Stomach smooth muscle (tissue), 2 donors: ENCODE measurements around the gene ASPHD2.
A peak's percentile ranks its signal among the peaks of the same experiment; 100 is the strongest.

Experiments used
- H3K27ac ChIP-seq: one replicate; pipeline ENCODE4 v1.7.0; 2013; ENCODE audit warnings: mild to moderate bottlenecking, low read length, inconsistent platforms
- H3K27me3 ChIP-seq, 2 donors: one replicate each; pipeline ENCODE4 v1.7.0; 2013; ENCODE audit warnings: low read length in 2 of 2; ENCODE audit not compliant: insufficient read depth in 2 of 2, control insufficient read depth in 1 of 2
- H3K36me3 ChIP-seq, 2 donors: one replicate each; pipeline ENCODE4 v1.7.0; 2013; ENCODE audit warnings: low read length in 2 of 2; ENCODE audit not compliant: control insufficient read depth in 2 of 2, insufficient read depth in 2 of 2
- H3K4me1 ChIP-seq: one replicate; pipeline ENCODE4 v1.7.0; 2013; ENCODE audit warnings: low read length; ENCODE audit not compliant: control insufficient read depth, insufficient read depth
- H3K4me3 ChIP-seq, 2 donors: one replicate each; pipeline ENCODE4 v1.7.0; 2013; ENCODE audit warnings: low read length in 2 of 2
- H3K9ac ChIP-seq, 2 donors: one replicate each; pipeline ENCODE4 v1.7.0; 2013; ENCODE audit warnings: low read length in 2 of 2, mild to moderate bottlenecking in 1 of 2
- H3K9me3 ChIP-seq, 2 donors: one replicate each; pipeline ENCODE4 v1.7.0; 2013; ENCODE audit warnings: low read length in 2 of 2; ENCODE audit not compliant: control insufficient read depth in 2 of 2
- donor health status: healthy.
- donor health status: Pancreatic carcinoma.

ASPHD2 gene

DNA sequence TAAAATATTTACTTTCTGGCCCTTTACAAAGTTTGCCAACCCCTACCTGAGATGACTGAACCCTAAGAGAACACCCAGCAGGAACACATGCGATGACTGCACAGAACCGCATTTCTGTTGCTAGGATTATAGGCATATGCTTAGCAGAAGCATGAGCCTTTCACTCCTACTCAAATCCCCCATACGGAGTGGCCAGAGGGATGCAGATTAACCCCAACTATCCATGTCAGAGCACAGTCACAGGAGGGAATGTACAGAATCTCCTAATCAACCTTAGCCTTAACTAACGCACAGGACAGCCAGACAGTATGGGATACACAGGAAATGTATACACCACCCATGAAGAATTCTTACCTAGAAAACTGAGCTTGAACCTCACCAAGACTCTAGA, 48.3 kb downstream of the ASPHD2 start:
- no peak overlapping the region for H3K9ac ChIP-seq
- no peak overlapping the region for H3K4me3 ChIP-seq
- H3K27me3 ChIP-seq = no peaks in the 10 kb centered on the region
- H3K9me3 ChIP-seq = no peaks in the 10 kb centered on the region
- peaks cover 13% of the 10 kb centered on the region for H3K4me1 ChIP-seq
- no peak overlapping the region for H3K27ac ChIP-seq
- peaks cover 26 to 37% of the 10 kb centered on the region in 2 donors for H3K36me3 ChIP-seq

DNA sequence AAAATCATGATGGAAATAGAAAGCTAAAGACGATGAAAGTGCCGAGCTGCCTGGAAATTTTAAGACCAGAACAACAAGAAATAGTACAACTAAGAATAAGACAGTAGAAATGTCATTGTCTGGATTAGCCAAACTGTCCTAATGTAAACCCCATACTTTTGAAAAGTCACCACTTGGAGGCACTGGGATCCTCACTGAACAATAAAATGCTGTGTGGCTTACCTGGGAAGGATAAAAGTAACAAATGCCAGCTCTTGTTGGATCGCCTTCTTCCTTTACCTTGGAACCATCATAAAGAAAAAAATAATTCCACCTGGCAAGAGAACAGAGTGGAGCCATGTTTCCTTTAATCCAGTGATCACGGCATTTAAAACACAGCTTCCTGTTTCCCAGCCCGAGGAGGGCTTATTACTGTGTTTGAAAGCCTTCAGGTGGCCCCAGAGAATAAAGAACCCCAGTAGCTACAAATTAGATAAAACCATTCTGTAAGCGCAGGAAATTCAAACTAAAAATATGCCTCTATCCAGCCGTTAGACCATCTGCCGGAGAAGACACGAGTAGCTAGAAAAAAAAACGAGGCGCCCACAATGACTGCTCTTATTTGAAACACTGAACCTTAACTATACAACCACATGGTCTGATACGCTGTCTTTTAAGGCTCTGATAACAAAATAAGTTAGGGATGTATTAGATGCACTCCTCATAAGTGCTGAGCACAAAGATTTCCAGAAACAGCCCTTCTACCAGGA, 50.2 kb downstream of the ASPHD2 start:
- Histone ChIP-seq H3K9me3 (no peaks in the 10 kb centered on the region), H3K27me3 (no peaks in the 10 kb centered on the region), H3K9ac (no peak overlapping the region), H3K4me1 (peaks cover 22% of the 10 kb centered on the region), H3K27ac (no peak overlapping the region), H3K36me3 (peaks cover 17 to 28% of the 10 kb centered on the region in 2 donors), H3K4me3 (no peak overlapping the region)

DNA sequence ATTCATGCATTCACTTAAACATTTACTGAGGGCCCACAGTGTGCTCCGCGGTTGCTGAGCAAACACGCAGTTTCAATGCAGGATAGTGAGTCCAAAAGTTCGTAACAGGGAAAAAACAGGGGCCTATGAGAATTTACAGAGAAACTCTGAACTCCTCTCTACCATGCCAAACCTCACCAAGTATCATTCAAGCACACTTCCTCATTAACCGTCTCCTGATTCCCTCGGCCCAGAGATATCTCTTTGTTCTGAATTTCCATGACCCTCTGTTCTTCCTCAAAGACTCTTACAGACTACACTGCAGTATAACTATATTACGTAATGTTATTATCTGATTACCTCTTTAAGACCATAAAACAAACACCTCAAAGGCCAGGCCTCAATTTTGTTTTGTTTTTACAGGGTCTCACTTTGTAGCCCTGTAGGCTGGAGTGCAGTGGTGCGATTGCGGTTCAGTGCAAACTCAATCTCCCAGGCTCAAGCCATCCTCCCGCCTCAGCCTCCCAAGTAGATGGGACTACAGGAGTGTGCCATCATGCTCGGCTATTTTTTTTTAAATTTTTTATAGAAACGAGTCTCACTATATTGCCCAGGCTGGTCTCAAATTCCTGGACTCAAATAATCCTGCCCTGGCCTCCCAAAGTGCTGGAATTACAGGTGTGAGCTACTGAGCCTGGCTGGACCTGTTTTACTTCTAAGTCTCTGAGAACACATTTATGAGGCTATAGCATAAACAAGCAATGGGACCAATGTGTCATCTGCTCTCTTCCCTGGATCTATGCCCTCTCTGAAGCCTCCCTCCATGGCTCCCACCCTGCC, 50.9 kb downstream of the ASPHD2 start:
- no peak overlapping the region for H3K27ac ChIP-seq
- H3K36me3 ChIP-seq = peaks cover 12 to 24% of the 10 kb centered on the region in 2 donors
- no peak overlapping the region for H3K9ac ChIP-seq
- peak overlapping the region in 1 of 2 donors; percentile 29 for H3K4me3 ChIP-seq
- H3K4me1 ChIP-seq = peaks cover 29% of the 10 kb centered on the region
- no peaks in the 10 kb centered on the region for H3K9me3 ChIP-seq
- H3K27me3 ChIP-seq = no peaks in the 10 kb centered on the region

DNA sequence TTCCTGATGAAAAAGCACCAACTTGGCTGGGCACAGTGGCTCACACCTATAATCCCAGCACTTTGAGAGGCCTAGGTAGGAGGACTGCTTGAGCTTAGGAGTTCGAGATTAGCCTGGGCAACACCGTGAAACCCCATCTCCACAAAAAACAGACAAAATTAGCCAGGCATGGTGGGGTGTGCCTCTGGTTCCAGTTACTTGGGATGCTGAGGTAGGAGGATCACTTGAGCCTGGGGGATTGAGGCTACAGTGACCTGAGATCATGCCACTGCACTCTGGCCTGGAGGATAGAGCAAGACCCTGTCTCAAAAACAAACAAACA, 51.5 kb downstream of the ASPHD2 start:
- H3K27me3 ChIP-seq = no peaks in the 10 kb centered on the region
- H3K4me1 ChIP-seq = peaks cover 33% of the 10 kb centered on the region
- no peak overlapping the region for H3K9ac ChIP-seq
- H3K27ac ChIP-seq = no peak overlapping the region
- H3K36me3 ChIP-seq = peaks cover 12 to 24% of the 10 kb centered on the region in 2 donors
- peak overlapping the region in 1 of 2 donors; percentile 29 for H3K4me3 ChIP-seq
- no peaks in the 10 kb centered on the region for H3K9me3 ChIP-seq

DNA sequence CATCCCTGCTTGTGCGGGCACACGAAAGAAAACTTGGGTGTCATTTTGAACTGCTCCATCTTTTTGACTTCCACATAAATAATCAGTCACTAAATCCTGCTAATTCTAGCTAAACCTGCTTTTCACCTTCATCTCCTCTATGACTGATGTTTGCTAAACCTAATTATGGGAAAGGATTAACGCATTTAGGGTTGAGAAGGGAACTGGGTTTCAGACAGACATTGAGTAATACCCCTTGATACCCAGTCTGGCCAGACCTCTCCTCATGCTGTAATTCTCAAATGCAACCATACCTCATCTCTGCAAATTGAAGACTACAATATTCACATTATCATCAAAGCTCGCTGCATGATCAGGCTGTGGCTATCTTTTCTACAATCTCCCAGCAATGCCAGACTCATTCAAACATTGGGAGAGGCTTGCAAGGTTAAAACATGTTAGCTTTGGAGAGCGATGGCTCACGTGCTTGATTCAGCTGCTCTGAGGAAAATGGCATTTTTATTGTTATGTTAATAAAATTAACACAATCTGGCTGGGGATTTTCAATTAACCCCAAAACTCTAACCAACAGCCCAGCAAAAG, 52.1 kb downstream of the ASPHD2 start:
- no peak overlapping the region for H3K9ac ChIP-seq
- no peak overlapping the region for H3K27ac ChIP-seq
- H3K9me3 ChIP-seq = no peaks in the 10 kb centered on the region
- peaks cover 35% of the 10 kb centered on the region for H3K4me1 ChIP-seq
- H3K36me3 ChIP-seq = peaks cover 12 to 22% of the 10 kb centered on the region in 2 donors
- H3K27me3 ChIP-seq = no peaks in the 10 kb centered on the region
- H3K4me3 ChIP-seq = no peak overlapping the region

DNA sequence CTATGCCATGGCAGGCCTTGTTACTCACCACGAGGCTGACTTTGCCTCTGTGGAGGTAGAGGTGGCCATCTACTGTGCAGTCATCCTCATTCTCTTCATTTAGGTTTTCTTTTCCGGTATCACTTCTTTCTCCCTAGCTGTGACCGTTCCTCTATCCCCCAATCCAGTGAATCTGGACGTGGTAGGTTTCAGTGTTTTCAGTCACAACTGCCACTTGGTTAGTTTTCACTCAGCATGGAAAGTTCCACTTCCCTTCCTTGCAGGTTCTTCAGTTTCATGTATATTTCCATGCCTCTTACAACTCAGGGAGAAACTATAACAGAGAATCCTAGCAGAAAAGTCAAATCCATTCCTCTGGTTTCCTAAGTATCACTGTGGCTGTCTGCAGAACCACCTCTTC, 52.6 kb downstream of the ASPHD2 start:
- no peak overlapping the region for H3K9ac ChIP-seq
- peaks cover 35% of the 10 kb centered on the region for H3K4me1 ChIP-seq
- no peak overlapping the region for H3K27ac ChIP-seq
- H3K4me3 ChIP-seq = no peak overlapping the region
- no peaks in the 10 kb centered on the region for H3K27me3 ChIP-seq
- peaks cover 10 to 19% of the 10 kb centered on the region in 2 donors for H3K36me3 ChIP-seq
- no peaks in the 10 kb centered on the region for H3K9me3 ChIP-seq

DNA sequence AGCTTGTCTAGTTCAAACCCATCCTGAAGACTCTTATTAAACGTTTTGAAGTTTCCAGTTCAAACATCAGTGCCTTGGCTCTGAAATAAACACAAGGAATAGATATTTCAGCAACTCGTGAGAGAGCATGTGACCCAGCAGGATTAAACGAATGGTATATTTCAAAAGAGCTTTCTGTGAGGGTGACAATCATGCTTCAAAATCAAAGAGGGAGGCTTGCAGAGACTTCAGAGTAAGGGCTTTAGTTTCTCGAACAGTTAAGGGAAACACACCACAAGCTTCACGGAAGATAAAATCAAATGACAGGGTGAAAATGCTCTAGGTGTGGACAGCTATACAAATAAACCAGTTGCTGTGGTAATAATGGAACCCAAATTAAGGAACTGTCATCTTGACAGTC, 53.1 kb downstream of the ASPHD2 start:
- Histone ChIP-seq H3K9ac (no peak overlapping the region), H3K4me3 (no peak overlapping the region)

DNA sequence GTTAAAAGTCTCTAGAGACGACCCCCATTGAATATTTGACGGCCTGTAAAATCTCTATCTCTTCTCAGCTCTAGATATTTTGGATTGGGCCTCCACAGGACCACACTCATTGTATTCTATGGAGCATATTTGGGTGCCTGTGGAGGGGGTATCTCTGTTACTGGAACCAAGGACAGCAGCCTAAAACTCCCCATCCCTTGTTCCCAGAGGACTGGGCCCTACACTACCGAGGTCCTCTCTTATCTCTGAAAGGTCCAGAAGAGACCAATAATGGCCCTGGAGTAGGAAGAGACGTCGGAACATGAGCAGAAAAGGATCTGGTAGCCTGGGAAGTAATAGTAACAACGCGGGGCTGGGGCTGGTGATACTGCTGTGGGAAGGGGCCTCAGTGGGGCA, 54.0 kb downstream of the ASPHD2 start:
- peaks cover 12 to 14% of the 10 kb centered on the region in 2 donors for H3K36me3 ChIP-seq
- no peaks in the 10 kb centered on the region for H3K27me3 ChIP-seq
- peak overlapping the region; percentile 96 to 98 for H3K9ac ChIP-seq
- peaks cover 35% of the 10 kb centered on the region for H3K4me1 ChIP-seq
- H3K4me3 ChIP-seq = peak overlapping the region; percentile 78 to 88
- peak overlapping the region; percentile 89 for H3K27ac ChIP-seq
- H3K9me3 ChIP-seq = no peaks in the 10 kb centered on the region

More for the DNA sequence above, 53.1 kb downstream of the ASPHD2 start:
- Histone ChIP-seq H3K36me3 (peaks cover 7 to 15% of the 10 kb centered on the region in 2 donors), H3K27me3 (no peaks in the 10 kb centered on the region), H3K27ac (no peak overlapping the region), H3K4me1 (peaks cover 35% of the 10 kb centered on the region), H3K9me3 (no peaks in the 10 kb centered on the region)

DNA sequence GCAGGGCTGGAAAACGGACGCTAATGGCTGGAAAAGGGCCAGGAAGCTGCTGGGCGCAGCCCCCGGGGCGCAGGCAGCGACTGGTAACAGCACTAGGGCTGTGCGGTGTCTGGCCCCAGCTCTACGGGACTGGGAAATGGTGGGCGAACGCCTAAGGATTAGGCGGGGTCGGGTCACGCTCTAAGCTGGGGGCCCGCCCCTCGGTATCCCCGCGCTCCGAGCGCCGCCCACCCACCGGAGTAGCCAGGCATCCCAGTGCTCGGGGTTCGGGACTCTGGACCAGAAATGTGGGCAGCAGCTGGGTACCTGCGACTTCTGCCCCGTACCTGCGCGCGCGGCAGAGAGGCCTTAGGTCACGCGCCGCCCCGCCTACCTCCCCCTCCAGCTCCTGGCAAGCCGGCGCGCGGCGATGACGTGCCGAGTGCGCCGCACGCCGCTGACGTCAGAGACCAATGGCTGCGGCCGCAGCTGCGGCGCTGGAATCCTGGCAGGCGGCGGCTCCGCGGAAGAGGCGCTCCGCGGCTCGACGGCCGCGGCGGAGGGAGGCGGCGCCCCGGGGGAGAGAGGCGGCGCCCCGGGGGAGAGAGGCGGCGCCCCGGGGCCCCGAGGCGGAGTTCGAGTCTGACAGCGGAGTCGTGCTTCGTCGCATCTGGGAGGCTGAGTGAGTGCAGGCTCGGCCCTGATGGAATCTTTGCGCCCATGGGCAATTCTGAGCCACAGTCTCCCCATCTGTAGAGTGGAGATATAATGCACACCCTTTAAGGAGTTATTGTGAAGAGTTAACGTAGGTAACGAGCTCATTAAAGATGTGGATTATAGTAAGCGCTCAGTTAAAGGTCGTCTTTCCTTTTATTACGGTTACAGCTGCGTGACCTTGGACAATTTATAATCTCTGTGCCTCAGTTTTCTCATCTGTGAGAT, 54.6 kb downstream of the ASPHD2 start, which contains the start of the genes HPS4 and SRRD:
Gene HPS4 (minus strand): TSS at position 345 of the 921 bp plus-strand sequence. CDS start 2,021 bp downstream, outside the sequence.
Gene SRRD (plus strand): TSS at position 439 of the 921 bp plus-strand sequence. CDS start 14 bp downstream, at position 453.
- Histone ChIP-seq H3K27ac (peak within 1 kb of the TSS; percentile 89), H3K4me3 (peak within 1 kb of the TSS; percentile 78 to 88), H3K4me1 (peaks cover 35% of the 10 kb centered on the region), H3K36me3 (peaks cover 19 to 20% of the 10 kb centered on the region in 2 donors), H3K9me3 (no peaks in the 10 kb centered on the region), H3K9ac (peak within 1 kb of the TSS; percentile 96 to 98), H3K27me3 (no peaks in the 10 kb centered on the region)

DNA sequence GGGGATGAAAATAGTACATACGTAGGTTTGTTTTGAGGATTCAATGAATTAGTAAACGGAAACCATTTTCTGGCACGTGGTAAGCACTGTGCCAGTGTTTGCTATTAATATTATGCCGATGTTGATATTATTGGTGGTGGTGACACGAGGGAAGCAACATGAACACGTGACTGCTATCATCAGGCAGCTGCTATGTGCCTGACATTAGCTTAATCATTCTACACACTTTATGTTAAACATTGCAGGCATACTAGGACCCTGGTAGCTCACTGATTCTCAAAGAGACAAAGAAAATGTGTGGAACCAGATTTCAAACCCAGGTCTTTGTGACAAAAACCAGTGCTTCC, 55.3 kb downstream of the ASPHD2 start:
- peak overlapping the region; percentile 96 to 98 for H3K9ac ChIP-seq
- no peaks in the 10 kb centered on the region for H3K9me3 ChIP-seq
- H3K36me3 ChIP-seq = peaks cover 25 to 26% of the 10 kb centered on the region in 2 donors
- H3K27ac ChIP-seq = peak overlapping the region; percentile 89
- H3K27me3 ChIP-seq = no peaks in the 10 kb centered on the region
- H3K4me1 ChIP-seq = peaks cover 34% of the 10 kb centered on the region
- peak overlapping the region; percentile 78 to 88 for H3K4me3 ChIP-seq
